Ammon's horn (tissue), 1 donor: ENCODE results near the gene PPIC.
"Not testable (repeated sequence)": the region's sequence is repeated elsewhere in the genome, so short reads cannot be mapped to it uniquely, and the experiment has no call there.

Experiments used
- DNase-seq: peaks from one replicate; pipeline ENCODE4 v3.0.0-alpha.2; 2016; ENCODE audit warnings: low spot score

Gene PPIC

GRCh38 chr5:123007754-123008153 lies 28.8 kb downstream of the PPIC start:
- DNase-seq: no peak

- DNase-seq: no peak
Measured at GRCh38 chr5:123007182-123007581, 29.3 kb downstream of the PPIC start.

- no peak for DNase-seq
Measured at GRCh38 chr5:123001808-123002207, 34.7 kb downstream of the PPIC start.

- DNase-seq: no peak
Measured at GRCh38 chr5:123000731-123001130, 35.8 kb downstream of the PPIC start.

GRCh38 chr5:122999947-123000563 lies 36.5 kb downstream of the PPIC start:
- peak; percentile 17 for DNase-seq

GRCh38 chr5:122997294-122997693 lies 39.2 kb downstream of the PPIC start:
- DNase-seq: no peak

GRCh38 chr5:122996091-122996490 lies 40.4 kb downstream of the PPIC start:
- DNase-seq: peak; percentile 14

GRCh38 chr5:122985954-122986721 lies 50.4 kb downstream of the PPIC start:
- DNase-seq: no peak

- DNase-seq: no peak
Measured at GRCh38 chr5:122985006-122985700, 51.4 kb downstream of the PPIC start.

GRCh38 chr5:122984425-122984824 lies 52.1 kb downstream of the PPIC start:
- DNase-seq: no peak

GRCh38 chr5:122982376-122982775 lies 54.1 kb downstream of the PPIC start:
- no peak for DNase-seq

GRCh38 chr5:122981846-122982245 lies 54.7 kb downstream of the PPIC start:
- DNase-seq: no peak

- no peak for DNase-seq
Measured at GRCh38 chr5:122978644-122979297, 57.8 kb downstream of the PPIC start.

GRCh38 chr5:122978068-122978467 lies 58.5 kb downstream of the PPIC start:
- DNase-seq: no peak

GRCh38 chr5:122977319-122977718 lies 59.2 kb downstream of the PPIC start:
- no peak for DNase-seq

GRCh38 chr5:122974251-122974650 lies 62.3 kb downstream of the PPIC start:
- not testable (repeated sequence) for DNase-seq

- not testable (repeated sequence) for DNase-seq
Measured at GRCh38 chr5:122973759-122974158, 62.8 kb downstream of the PPIC start.
